Amniotic epithelial cell (primary cell): ENCODE data around the gene VPS52.
"Not testable (repeated sequence)": the region's sequence is repeated elsewhere in the genome, so short reads cannot be mapped to it uniquely, and the experiment has no call there.

Experiments
- DNase-seq: peaks from one replicate; pipeline ENCODE4 v3.0.0-alpha.2; 2010; ENCODE audit warnings: low read depth

The VPS52 gene

GRCh38 chr6:33249732-33250630, 21.7 kb downstream of the VPS52 start:
- peak; percentile 81 for DNase-seq

GRCh38 chr6:33248932-33249731, 22.5 kb downstream of the VPS52 start:
- DNase-seq: peak; percentile 99

- no peak for DNase-seq
These were observed 23.1 kb downstream of the VPS52 start for GRCh38 chr6:33248643-33248931.

GRCh38 chr6:33247977-33248642, 23.6 kb downstream of the VPS52 start:
- DNase-seq: peak; percentile 77

GRCh38 chr6:33243476-33243875, 28.2 kb downstream of the VPS52 start:
- DNase-seq: no peak

- DNase-seq: no peak
These were observed 29.7 kb downstream of the VPS52 start for GRCh38 chr6:33241968-33242367.

- DNase-seq: peak; percentile 18
These were observed 33.9 kb downstream of the VPS52 start for GRCh38 chr6:33237741-33238140.

- no peak for DNase-seq
These were observed 34.8 kb downstream of the VPS52 start for GRCh38 chr6:33236852-33237251.

DNA sequence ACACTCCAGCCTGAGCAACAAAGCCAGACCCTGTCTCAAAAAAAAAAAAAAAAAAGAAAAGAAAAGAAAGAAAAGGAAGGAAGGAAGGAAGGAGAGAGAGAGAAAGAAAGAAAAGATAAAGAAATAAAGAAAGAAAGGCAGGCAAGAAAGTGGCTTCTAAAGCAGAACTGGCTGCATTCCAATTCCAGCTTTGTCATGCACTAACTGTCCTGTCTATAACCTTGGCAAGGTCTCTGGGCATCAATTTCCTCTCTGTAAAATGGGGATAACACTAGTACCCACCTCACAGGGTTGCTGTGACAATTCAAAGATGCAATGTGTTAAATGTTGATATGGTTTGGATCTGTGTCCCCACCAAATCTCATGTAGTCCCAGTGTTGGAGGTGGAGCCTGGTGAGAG, 35.3 kb downstream of the VPS52 start:
- DNase-seq: no peak

DNA sequence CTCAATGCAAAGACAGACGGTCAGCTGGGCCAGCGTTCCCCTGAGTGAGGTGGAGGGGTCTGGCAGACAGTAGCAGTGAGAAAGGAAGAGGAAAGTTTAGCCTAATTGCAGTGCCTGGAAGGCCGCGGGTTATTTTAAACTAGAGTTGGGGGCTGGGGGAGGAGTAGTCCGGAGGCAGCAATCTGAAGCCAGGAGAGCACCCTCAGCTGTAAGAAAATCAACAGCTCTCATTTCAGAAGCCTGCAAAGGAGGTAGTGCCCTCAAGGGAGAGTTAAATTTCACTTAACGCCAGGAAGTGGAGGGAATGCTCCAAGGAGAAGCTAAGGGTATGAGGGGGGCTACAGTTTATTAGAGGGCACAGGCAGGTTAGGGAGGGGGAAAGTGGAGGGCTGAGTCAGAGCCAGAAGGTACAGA, 36.4 kb downstream of the VPS52 start:
- no peak for DNase-seq

DNA sequence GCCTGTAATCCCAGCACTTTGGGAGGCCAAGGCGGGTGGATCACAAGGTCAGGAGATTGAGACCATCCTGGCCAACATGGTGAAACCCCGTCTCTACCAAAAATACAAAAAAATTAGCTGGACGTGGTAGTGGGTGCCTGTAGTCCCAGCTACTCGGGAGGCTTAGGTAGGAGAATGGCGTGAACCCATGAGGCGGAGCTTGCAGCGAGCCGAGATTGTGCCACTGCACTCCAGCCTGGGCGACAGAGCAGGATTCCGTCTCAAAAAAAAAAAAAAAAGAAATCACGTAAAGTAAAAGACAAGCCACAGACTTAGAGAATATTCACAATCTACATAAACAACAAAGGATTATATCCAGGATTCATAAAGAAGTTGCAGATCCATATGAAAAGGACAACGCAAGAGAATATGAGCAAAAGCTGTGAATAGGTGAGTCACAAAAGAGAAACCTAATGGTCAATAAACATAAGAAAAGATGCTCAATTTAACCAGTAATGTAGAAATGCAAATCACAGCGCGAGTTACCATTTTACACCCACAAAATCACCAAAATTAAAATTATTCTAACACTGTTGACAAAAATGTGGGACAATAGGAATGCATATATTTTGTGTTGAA, 45.1 kb downstream of the VPS52 start:
- not testable (repeated sequence) for DNase-seq

- no peak for DNase-seq
These were observed 54.0 kb downstream of the VPS52 start for GRCh38 chr6:33217681-33218080.

- DNase-seq: no peak
These were observed 54.4 kb downstream of the VPS52 start for GRCh38 chr6:33217246-33217645.

GRCh38 chr6:33216117-33216649, 55.5 kb downstream of the VPS52 start:
- DNase-seq: no peak

DNA sequence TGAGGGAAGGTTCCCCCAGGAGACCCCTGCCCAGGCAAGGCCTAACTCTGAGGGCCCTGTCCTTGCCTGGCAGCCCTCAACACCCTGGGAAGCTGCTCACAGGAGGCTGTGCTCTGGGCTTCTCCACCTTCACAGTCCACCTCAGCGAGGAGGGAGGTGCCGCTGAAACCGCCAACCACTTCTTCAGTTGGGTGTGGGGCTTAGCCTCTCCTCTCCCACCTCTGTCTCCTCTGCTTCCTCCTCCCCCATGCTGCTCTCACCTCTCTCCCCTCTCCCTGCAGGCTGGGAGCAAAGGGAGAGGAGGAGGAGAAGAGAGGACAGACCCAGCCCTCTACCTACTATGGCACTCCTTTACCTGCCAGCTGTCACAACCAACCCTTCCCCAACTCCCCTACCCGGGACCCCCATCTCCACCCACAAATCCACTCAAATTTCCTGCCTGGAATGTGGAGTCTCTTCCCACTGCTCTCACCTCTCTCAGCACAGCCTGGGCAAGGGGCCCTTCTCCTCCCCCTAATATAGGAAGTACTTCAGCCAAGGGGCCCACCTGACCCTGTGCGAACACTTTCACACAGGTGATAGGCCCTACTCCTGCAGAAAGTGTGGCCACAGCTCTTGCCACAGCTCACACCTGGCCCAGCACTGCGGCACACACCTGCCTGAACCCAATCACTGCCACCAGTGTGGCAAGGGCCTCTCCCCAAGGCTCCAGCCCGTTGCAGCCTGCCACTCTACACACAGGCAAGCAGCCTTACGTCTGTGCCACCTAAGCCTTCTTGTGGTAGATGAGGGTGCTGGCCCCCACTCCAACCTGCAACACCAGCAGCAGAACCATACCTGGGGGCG, 56.2 kb downstream of the VPS52 start:
- DNase-seq: no peak

GRCh38 chr6:33213989-33214335, 57.7 kb downstream of the VPS52 start:
- DNase-seq: no peak

- DNase-seq: no peak
These were observed 58.3 kb downstream of the VPS52 start for GRCh38 chr6:33213166-33213988.

GRCh38 chr6:33212857-33213165, 58.9 kb downstream of the VPS52 start:
- DNase-seq: no peak

DNA sequence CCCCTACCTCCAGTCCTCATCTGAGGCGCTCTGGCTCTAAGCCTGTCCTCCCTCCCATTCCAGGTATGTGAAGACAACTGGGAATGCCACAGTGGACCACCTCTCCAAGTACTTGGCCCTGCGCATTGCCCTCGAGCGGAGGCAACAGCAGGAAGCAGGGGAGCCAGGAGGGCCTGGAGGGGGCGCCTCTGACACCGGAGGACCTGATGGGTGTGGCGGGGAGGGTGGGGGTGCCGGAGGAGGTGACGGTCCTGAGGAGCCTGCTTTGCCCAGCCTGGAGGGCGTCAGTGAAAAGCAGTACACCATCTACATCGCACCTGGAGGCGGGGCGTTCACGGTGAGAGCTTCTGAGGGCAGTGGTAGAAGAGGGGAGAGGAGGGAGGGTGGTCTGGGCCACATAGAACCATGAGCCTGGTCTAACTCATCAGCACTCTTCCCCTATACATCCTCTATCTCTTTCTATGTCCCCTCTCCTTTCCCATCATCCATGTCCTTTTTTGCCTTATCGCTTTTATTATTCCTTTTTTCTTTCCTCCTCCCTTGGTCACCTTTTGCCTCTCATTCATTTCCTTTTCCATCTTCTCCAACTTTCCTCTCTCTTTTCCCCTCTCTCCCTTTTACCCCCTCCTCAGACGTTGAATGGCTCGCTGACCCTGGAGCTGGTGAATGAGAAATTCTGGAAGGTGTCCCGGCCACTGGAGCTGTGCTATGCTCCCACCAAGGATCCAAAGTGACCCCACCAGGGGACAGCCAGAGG, 59.8 kb downstream of the VPS52 start:
- no peak for DNase-seq

- no peak for DNase-seq
These were observed 60.5 kb downstream of the VPS52 start for GRCh38 chr6:33211136-33211535.
